ENCODE measurements around the gene AKT1S1.

AKT1S1 gene

DNA sequence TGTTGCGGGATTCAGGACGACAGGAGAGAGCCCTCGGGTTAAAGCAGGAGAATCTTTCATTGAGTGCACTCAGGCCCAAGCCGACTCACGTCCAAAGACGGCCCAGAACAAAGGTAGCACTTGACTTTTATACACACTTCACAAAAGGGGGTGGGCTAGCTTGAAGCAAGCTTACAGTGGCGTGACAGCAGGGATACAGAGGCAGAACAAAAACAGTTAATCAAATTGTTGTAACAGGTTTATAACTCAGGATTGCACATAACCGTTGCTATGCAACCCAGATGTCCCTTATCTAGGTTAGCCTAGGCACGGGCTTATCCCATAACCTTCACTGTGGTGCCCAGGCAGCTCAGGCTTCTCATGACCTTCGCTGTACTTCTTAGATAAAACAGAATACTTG, 57.0 kb downstream of the AKT1S1 start:
- TF ChIP-seq GATA2 (IDR thresholded peaks at IDR 0.05; ENCODE audit: low read depth, low read length) (no peak), GATA3 (IDR thresholded peaks at IDR 0.05; ENCODE audit: low read depth, low read length) (no peak)
